ENCODE results near the gene TFDP1. TPM values are rescaled to one million over a fixed set of nuclear protein-coding genes. Genes with fewer than 3 reads are reported as not detected.
"Not testable (repeated sequence)": the region's sequence is repeated elsewhere in the genome, so short reads cannot be mapped to it uniquely, and the experiment has no call there.

Gene TFDP1
- total and polyA plus RNA-seq, 12 donors, result 16.4 to 51.4 (median 37.5) TPM

DNA sequence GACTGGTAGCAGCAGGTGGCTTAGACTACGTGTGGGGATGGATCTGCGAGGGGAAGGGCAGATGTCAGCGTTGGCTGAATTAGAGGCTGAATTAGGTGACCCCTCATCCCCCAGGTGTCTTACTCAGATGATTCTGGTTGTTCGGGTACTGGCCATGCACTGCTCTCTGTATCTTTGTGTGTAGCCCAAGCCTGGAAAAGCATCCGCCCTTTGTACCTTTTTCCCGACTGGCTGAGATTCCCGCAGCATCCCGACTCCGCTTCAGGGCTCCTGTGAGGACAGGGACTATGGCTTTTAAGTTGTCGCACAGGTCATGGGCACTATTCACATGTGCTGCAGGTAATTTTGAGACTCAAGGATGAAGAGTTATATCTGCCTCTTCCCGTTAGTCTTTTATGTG lies 7.2 kb downstream of the TFDP1 start:
- Histone ChIP-seq H3K27ac (no peak overlapping the region), H3K4me3 (no peak overlapping the region), H3K36me3 (peaks cover 0 to 36% (median 4%) of the 10 kb centered on the region in 9 donors), H3K27me3 (no peaks in the 10 kb centered on the region), H3K4me1 (peaks cover 0 to 16% (median 10%) of the 10 kb centered on the region in 9 donors), H3K9me3 (no peaks in the 10 kb centered on the region)
- TF ChIP-seq, protein P1, sequence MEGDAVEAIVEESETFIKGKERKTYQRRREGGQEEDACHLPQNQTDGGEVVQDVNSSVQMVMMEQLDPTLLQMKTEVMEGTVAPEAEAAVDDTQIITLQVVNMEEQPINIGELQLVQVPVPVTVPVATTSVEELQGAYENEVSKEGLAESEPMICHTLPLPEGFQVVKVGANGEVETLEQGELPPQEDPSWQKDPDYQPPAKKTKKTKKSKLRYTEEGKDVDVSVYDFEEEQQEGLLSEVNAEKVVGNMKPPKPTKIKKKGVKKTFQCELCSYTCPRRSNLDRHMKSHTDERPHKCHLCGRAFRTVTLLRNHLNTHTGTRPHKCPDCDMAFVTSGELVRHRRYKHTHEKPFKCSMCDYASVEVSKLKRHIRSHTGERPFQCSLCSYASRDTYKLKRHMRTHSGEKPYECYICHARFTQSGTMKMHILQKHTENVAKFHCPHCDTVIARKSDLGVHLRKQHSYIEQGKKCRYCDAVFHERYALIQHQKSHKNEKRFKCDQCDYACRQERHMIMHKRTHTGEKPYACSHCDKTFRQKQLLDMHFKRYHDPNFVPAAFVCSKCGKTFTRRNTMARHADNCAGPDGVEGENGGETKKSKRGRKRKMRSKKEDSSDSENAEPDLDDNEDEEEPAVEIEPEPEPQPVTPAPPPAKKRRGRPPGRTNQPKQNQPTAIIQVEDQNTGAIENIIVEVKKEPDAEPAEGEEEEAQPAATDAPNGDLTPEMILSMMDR (IDR thresholded peaks at IDR 0.05), result no peak
- ATAC-seq (no peak), DNase-seq (no peak)
- WGBS, 2 donors, result 92 to 94% methylated on average over 11 of the region's 11 CpGs
- intact Hi-C loops (cut with DNase I), result no loop called here

DNA sequence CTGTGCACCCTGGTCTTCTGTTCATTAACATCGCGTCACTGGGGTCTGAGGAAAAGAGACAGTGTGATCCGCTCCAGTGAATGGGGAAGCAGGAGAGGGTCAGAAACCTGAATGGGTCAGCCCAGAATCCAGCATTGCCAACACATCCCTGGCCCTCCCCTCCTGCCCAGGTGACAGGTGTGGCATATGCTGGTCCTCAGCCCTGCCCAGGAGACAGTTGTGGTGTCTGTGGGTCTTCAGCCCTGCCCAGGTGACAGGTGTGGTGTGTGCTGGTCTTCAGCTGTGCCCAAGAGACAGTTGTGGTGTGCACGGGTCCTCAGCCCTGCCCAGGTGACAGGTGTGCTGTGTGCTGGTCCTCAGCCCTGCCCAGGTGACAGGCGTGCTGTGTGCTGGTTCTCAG lies 8.0 kb downstream of the TFDP1 start:
- WGBS, 2 donors, result 98% methylated on average over 5 of the region's 5 CpGs
- no peaks in the 10 kb centered on the region for H3K9me3 ChIP-seq
- peaks cover 0 to 16% (median 10%) of the 10 kb centered on the region in 9 donors for H3K4me1 ChIP-seq
- H3K27ac ChIP-seq, result no peak overlapping the region
- TF ChIP-seq, protein P1 (IDR thresholded peaks at IDR 0.05), result no peak
- no peak overlapping the region for H3K4me3 ChIP-seq
- peaks cover 0 to 41% (median 2%) of the 10 kb centered on the region in 9 donors for H3K36me3 ChIP-seq
- DNase-seq, result no peak
- intact Hi-C loops (cut with DNase I), result no loop called here
- no peaks in the 10 kb centered on the region for H3K27me3 ChIP-seq
- ATAC-seq, result no peak

DNA sequence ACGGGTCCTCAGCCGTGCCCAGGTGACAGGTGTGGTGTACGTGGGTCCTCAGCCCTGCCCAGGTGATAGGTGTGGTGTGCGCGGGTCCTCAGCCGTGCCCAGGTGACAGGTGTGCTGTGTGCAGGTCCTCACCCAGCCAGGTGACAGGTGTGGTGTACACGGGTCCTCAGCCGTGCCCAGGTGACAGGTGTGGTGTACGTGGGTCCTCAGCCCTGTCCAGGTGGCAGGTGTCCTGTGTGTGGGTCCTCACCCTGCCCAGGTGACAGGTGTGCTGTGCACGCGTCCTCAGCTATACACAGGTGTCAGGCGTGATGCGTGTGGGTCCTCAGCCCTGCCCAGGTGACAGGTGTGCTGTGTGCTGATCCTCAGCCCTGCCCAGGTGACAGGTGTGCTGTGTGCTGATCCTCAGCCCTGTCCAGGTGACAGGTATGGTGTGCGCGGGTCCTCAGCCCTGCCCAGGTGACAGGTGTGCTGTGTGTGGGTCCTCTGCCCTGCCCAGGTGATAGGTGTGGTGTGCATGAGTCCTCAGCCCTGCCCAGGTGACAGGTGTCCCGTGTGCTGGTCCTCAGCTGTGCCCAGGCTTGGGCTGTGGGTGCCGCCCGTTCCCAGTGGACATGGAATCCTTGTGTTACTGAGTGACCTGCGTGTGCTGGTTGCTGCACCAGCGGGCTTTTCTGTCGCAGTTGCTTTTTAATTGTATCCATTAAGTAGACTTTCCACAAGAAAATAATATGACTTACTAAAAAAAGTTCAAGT lies 9.7 kb downstream of the TFDP1 start:
- H3K27me3 ChIP-seq; DNase-seq; H3K9me3 ChIP-seq; intact Hi-C loops (cut with DNase I); H3K4me3 ChIP-seq; ATAC-seq; H3K27ac ChIP-seq: not testable (repeated sequence)
- Histone ChIP-seq H3K36me3 (peaks cover 0 to 49% (median 0%) of the 10 kb centered on the region in 9 donors), H3K4me1 (peaks cover 0 to 13% (median 7%) of the 10 kb centered on the region in 9 donors)
- 93 to 97% methylated on average over 21 of the region's 21 CpGs for whole genome bisulfite sequencing, 2 donors

DNA sequence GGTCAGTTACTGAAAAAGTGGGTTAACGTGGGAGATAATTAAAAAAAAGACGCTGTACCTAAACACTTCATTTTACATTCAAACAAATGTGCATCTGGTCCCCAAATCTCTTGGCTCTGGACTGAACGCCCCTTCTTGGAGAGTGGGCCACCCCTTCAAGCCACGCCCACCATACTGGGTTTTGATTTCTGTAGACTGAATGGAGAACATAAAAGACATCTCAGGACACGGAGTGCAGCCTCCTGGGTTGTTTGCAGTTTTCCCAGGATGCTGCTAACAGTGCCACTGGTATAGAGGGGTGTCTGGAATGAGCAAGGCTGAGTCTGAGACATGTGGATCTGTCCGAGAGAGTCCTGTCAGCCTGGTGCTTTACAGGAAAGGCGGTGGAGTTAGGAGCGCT lies 10.6 kb downstream of the TFDP1 start:
- ATAC-seq (no peak), DNase-seq (no peak)
- Histone ChIP-seq H3K36me3 (peaks cover 0 to 46% (median 0%) of the 10 kb centered on the region in 9 donors), H3K4me1 (peaks cover 0 to 4% (median 0%) of the 10 kb centered on the region in 9 donors), H3K27ac (no peak overlapping the region), H3K9me3 (no peaks in the 10 kb centered on the region), H3K27me3 (no peaks in the 10 kb centered on the region), H3K4me3 (no peak overlapping the region)
- intact Hi-C loops (cut with DNase I), result no loop called here
- WGBS, 2 donors, result 93 to 96% methylated on average over 8 of the region's 8 CpGs
- TF ChIP-seq, protein P1 (IDR thresholded peaks at IDR 0.05), result no peak

All from heart right ventricle (tissue), 16 donors.